Kidney tubule cell (primary cell): ENCODE results near the gene DMRTB1.
A peak's percentile ranks its signal among the peaks of the same experiment; 100 is the strongest.
"Not testable (repeated sequence)": the region's sequence is repeated elsewhere in the genome, so short reads cannot be mapped to it uniquely, and the experiment has no call there.

ENCODE experiments used
- DNase-seq: peaks from one replicate; pipeline ENCODE4 v3.0.0-alpha.2; 2018; ENCODE audit warnings: low spot score

The DMRTB1 gene

GRCh38 chr1:53459321-53460175 lies at the start of gene DMRTB1:
DMRTB1 (plus strand) TSS chr1:53459399; CDS start chr1:53459454, 55 bp downstream.
- DNase-seq = no peak

DNA sequence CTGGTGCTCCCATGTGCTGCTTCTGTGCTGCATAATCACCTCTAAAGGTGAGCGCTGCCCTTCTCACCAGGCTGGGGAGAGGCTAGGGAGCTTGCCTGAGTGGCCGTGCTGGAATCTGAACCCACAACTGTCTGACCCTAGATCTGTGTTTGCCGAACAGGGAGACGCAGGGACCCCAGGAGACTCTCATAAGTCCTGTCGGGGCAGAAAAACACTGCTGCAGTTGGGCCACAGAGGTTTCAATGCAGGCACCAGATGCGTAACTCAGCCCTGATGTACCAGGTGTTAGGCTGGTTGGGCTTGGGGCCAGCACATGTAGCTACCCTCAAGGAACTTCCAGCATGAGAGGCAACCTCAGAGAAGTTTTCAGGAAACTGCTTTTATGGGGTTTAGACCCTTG lies 49.5 kb upstream of the DMRTB1 start:
- no peak for DNase-seq

DNA sequence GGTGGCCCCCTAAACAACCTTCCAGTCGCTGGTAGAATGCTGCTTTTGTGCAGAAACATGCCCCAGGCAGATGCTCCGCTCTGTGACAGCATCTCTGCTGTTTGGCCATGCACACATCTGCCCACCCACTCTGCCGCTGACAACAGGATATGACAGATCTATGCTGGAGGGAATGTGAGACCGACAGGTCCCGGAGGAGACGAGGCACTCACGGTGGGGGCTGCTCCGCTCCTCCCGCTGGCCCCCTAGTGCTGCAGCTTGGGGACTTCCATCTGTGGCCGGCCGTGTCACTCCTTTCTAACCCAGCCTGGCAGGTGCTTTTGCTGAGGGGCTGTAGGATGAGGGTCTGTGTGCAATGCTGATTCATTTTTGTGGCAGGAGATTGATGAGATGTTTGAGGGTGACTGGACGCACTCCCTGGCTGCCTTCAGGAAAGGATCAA lies 49.1 kb upstream of the DMRTB1 start:
- DNase-seq = no peak

GRCh38 chr1:53410701-53411100 lies 48.5 kb upstream of the DMRTB1 start:
- no peak for DNase-seq

- no peak for DNase-seq
Measured at GRCh38 chr1:53411541-53412152, 47.6 kb upstream of the DMRTB1 start.

- DNase-seq = no peak
Measured at GRCh38 chr1:53412285-53413174, 46.7 kb upstream of the DMRTB1 start.

DNA sequence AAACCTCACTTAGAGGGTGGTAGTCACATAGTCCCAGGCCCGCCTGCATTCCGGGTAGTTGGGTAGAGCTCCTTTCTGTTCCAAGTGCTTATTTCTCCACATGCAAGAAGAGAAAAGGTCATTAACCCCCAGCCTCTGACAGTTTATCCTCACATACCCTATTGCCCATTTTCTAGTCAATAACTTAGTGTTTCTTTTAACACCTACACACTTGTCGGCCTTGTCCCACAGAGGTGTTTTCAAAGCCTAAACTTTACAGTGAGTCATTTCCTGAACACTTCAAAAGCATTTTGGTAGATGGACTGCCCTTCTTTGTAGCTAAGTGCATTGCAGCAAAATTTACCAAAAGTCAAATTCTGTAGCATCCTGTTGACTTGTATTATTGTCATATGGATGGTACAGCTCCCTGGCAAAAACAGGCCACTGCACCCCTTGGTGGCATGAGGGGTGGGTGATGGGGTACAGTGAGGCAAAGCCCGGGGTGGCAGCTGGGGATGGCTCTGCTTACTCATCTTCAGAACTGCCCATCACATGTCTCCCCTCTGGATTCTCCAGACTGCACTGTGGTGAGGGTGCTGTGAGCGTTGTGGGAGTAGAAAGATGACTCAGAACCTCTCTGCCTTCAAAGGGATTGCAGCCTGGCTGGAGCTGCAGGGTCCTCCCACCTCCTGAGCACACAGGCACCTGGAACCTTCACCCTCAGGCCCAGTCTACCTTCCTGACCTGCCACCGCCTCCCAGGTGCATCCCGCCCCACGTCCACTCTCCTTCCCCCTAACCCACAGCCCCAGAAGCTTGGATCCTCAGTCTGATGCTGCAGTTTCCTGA lies 45.8 kb upstream of the DMRTB1 start:
- DNase-seq = peak; percentile 88

- no peak for DNase-seq
Measured at GRCh38 chr1:53414632-53415031, 44.6 kb upstream of the DMRTB1 start.

GRCh38 chr1:53415432-53415831 lies 43.8 kb upstream of the DMRTB1 start:
- DNase-seq = no peak

GRCh38 chr1:53416269-53416813 lies 42.9 kb upstream of the DMRTB1 start:
- DNase-seq = no peak

GRCh38 chr1:53417074-53417511 lies 42.1 kb upstream of the DMRTB1 start:
- DNase-seq = no peak

DNA sequence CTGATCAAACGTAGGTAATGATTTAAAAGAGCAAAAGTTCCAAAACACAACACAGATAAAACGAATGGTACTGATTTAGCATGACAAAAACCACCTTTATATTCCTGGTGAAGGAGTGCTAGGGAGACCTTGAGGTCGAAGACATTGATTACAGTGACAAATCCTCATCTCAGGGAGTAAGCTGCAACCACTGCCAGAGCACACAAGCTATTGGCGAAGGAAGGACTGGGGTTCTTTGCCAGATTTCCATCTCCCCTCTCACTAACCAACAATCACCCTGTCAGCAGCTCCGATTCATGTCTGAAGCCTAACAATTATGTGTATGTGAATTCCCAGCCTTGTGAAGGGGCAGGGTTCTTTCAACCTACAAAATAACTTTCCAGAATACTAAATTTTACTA lies 40.2 kb upstream of the DMRTB1 start:
- DNase-seq = no peak

DNA sequence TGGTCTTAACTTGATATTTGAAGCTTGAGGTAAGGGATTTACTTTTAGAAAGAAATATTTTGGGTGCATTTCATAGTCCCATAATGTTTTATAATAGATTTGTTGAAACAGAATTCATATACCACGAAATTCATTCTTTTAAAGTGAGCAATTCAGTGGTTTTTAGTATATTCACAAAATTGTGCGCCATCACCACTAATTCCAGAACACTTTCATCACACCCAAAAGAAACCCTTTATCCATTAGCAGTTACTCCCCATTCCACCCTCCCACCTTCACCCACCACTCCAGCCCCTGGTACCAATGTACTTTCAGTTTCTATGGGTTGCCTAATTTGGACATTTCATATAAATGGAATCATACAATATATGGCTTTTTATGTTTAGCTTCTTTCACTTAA lies 38.9 kb upstream of the DMRTB1 start:
- DNase-seq = no peak

GRCh38 chr1:53421208-53421607 lies 38.0 kb upstream of the DMRTB1 start:
- DNase-seq = no peak

DNA sequence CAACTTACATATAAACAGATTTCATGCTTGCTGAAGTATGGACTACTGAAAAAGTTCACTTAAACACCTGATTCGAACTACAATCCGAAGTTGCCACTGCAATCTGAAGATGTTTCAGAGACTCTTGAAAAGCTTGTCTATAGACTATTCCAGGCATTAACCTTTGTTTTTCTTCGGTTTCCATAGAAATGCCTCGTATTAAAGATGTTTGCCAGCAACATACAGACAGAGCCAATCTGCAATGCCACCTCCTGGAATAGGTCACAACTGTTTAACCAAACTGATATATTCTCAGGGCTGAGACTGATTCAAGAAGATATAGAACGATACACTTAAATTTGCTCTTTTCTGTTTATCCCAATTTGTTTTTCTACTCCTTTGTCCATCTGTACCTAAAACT lies 28.9 kb upstream of the DMRTB1 start:
- no peak for DNase-seq

DNA sequence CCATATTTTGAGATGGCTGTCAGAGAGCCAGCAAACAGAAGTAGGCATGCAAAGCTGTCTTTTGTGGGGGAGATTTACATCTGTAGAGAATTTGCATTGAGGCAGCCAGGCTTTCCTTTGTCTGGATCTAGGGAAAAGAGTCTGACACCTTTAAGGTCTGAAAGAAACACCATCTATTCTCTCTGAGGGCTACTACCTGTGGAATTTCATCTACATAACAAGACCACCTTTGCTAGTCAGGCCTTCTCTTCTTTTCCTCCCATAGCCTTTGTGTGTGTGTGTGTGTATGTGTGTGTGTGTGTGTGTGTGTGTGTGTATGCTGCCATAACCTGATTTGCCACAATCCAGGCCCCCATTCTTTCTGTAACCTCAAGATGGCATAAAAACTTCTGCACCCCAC lies 28.4 kb upstream of the DMRTB1 start:
- no peak for DNase-seq

DNA sequence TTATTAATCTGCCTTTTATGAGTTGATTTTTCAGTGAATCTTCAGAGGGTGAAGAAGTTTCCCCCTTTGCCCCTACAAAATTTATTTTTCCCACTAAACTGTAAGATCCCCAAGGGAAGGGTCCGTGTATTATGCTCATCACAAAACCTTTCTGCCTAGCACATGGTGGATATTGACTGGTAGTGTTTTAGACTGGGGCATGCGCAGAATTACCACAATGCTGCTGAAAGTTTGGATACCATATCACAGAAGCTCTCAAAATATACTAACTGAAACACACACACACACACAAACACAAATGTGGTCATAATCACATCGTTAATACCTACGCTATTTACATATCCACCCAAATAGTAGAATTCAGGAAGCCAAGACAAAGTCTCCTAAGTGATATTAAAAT lies 28.0 kb upstream of the DMRTB1 start:
- DNase-seq = no peak

DNA sequence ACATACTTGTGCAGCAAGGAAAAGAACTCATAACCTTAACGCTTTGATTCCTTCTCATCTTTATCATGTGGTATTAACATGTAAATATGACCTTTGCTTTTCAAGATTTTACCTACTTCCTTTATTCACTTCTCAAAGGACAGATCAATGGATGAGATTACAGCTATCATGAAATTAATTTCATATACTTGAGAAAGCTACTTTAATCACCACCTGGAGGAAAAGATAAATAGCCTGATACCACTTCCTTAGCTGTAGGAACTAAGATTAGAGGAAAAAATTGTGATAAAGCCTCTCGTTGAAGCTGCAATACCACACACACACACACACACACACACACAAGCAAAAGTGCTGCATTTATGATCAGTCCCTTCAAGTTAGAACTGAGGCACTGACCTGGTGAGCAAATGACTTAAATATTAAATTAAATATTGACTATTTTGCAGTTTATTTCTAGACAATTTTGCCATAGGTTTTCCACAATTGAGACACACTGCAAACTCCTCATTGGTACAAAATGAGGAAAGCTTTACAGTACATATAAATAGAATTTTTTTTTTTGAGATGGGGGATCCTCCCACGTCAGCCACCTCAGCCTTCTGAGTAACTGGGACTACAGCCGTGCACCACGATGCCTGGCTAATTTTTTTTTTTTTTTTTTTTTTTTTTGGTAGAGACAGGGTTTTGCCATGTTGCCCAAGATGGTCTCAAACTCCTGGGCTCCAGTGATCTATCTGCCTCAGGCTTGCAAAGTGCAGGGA lies 27.2 kb upstream of the DMRTB1 start:
- no peak for DNase-seq

GRCh38 chr1:53432611-53433010 lies 26.6 kb upstream of the DMRTB1 start:
- DNase-seq = no peak

DNA sequence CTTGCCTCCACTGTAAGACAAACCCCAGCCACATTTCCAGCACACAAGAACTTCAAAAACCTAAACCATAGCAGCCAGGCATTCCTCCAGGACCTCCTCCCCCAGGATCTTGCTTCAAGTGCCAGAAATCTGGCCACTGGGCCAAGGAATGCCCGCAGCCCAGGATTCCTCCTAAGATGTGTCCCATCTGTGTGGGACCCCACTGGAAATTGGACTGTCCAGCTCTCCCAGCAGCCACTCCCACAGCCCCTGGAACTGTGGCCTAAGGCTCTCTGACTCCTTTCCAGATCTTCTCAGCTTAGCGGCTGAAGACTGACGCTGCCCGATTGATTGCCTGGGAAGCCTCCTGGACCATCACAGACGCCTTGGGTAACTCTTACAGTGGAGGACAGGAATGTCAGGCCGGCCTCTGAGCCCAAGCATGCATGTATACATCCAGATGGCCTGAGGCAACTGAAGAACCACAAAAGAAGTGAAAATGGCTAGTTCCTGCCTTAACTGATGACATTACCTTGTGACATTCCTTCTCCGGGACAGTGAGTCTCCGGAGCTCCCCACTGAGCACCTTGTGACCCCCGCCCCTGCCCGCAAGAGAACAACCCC lies 24.7 kb upstream of the DMRTB1 start:
- not testable (repeated sequence) for DNase-seq
